Measurements from ENCODE around the gene SAMD3. TPM values are rescaled to one million over a fixed set of nuclear protein-coding genes. Genes with fewer than 3 reads are reported as not detected.
"Not testable (repeated sequence)": the region's sequence is repeated elsewhere in the genome, so short reads cannot be mapped to it uniquely, and the experiment has no call there.

Gene SAMD3
- total RNA-seq, 2 experiments from 2014 or later, result 51.0 to 52.6 TPM

DNA sequence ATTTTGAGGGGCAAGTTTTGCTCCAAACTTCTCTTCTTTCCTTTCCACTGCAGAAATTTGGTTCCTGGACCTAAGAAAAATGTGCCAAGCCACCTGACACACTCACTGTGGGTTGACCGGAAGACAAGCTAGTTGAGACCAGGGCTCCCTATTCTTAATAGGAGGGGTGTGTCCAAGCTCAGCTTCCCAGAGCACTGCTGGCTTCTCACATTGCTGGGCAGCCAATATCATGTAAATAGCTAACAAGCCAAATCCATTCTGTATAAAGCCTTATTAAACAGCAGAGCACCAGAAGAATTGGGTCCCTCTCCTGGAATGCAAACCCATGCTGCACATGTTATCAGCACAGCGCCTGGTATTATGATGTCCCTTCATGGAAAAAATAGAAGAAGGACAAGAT is 17.0 kb upstream of the SAMD3 start:
- DNase-seq (no peak), ATAC-seq (ENCODE audit: low read depth) (no peak)
- no peak overlapping the region for H3K27ac Mint-ChIP-seq
- no peaks in the 10 kb centered on the region for H3K27me3 Mint-ChIP-seq
- POLR2A ChIA-PET, result no interaction called here
- no peak overlapping the region for H3K4me3 Mint-ChIP-seq
- no peaks in the 10 kb centered on the region for H3K4me1 Mint-ChIP-seq
- H3K36me3 Mint-ChIP-seq, result peaks cover 2% of the 10 kb centered on the region
- H3K9me3 Mint-ChIP-seq, result no peaks in the 10 kb centered on the region

- Mint-ChIP-seq H3K4me1 (peaks cover 2% of the 10 kb centered on the region), H3K9me3 (peaks cover 5% of the 10 kb centered on the region), H3K4me3 (no peak overlapping the region), H3K27me3 (no peaks in the 10 kb centered on the region), H3K36me3 (no peaks in the 10 kb centered on the region), H3K27ac (no peak overlapping the region)
- ATAC-seq (ENCODE audit: low read depth), result no peak
- POLR2A ChIA-PET, result no interaction called here
- no peak for DNase-seq
Observed at GRCh38 chr6:130233330-130233729, 10.6 kb upstream of the SAMD3 start.

GRCh38 chr6:130230531-130230930 is 7.8 kb upstream of the SAMD3 start:
- ATAC-seq (ENCODE audit: low read depth); DNase-seq; H3K36me3 Mint-ChIP-seq; H3K9me3 Mint-ChIP-seq; H3K27ac Mint-ChIP-seq; H3K27me3 Mint-ChIP-seq; H3K4me1 Mint-ChIP-seq; POLR2A ChIA-PET; H3K4me3 Mint-ChIP-seq: not testable (repeated sequence)

- ATAC-seq (ENCODE audit: low read depth) (peak; percentile 86), DNase-seq (no peak)
- H3K27ac Mint-ChIP-seq, result peak overlapping the region; percentile 17
- peaks cover 8% of the 10 kb centered on the region for H3K36me3 Mint-ChIP-seq
- H3K27me3 Mint-ChIP-seq, result no peaks in the 10 kb centered on the region
- H3K4me3 Mint-ChIP-seq, result peak overlapping the region; percentile 15
- POLR2A ChIA-PET, result no interaction called here
- peaks cover 12% of the 10 kb centered on the region for H3K9me3 Mint-ChIP-seq
- peaks cover 2% of the 10 kb centered on the region for H3K4me1 Mint-ChIP-seq
Observed at GRCh38 chr6:130229645-130230044, 6.9 kb upstream of the SAMD3 start.

GRCh38 chr6:130223508-130223907 is 757 bp upstream of the SAMD3 start:
- peak; percentile 99 for ATAC-seq (ENCODE audit: low read depth)
- peak; percentile 66 for DNase-seq
- H3K4me3 Mint-ChIP-seq, result peak overlapping the region; percentile 71
- H3K9me3 Mint-ChIP-seq, result peaks cover 10% of the 10 kb centered on the region
- H3K27ac Mint-ChIP-seq, result peak overlapping the region; percentile 84
- POLR2A ChIA-PET, result interaction anchor here (1.0 to 1.5 kb wide), 5 partner anchors 9 to 92 kb away, joined by 4 to 8 read pairs (median 5); no protein-coding TSS in a partner anchor
- peaks cover 19% of the 10 kb centered on the region for H3K4me1 Mint-ChIP-seq
- peaks cover 18% of the 10 kb centered on the region for H3K36me3 Mint-ChIP-seq
- H3K27me3 Mint-ChIP-seq, result no peaks in the 10 kb centered on the region

- H3K27me3 Mint-ChIP-seq, result no peaks in the 10 kb centered on the region
- POLR2A ChIA-PET, result no interaction called here
- H3K4me3 Mint-ChIP-seq, result no peak overlapping the region
- H3K36me3 Mint-ChIP-seq, result peaks cover 28% of the 10 kb centered on the region
- peaks cover 4% of the 10 kb centered on the region for H3K9me3 Mint-ChIP-seq
- H3K27ac Mint-ChIP-seq, result no peak overlapping the region
- H3K4me1 Mint-ChIP-seq, result peaks cover 32% of the 10 kb centered on the region
- DNase-seq (no peak), ATAC-seq (ENCODE audit: low read depth) (no peak)
Observed at GRCh38 chr6:130218134-130218533, 4.6 kb downstream of the SAMD3 start.

- Mint-ChIP-seq H3K4me1 (peaks cover 35% of the 10 kb centered on the region), H3K27me3 (no peaks in the 10 kb centered on the region), H3K27ac (no peak overlapping the region), H3K4me3 (no peak overlapping the region), H3K36me3 (peaks cover 35% of the 10 kb centered on the region), H3K9me3 (peaks cover 4% of the 10 kb centered on the region)
- no peak for DNase-seq
- POLR2A ChIA-PET, result no interaction called here
- no peak for ATAC-seq (ENCODE audit: low read depth)
Observed at GRCh38 chr6:130216620-130217019, 6.1 kb downstream of the SAMD3 start.

DNA sequence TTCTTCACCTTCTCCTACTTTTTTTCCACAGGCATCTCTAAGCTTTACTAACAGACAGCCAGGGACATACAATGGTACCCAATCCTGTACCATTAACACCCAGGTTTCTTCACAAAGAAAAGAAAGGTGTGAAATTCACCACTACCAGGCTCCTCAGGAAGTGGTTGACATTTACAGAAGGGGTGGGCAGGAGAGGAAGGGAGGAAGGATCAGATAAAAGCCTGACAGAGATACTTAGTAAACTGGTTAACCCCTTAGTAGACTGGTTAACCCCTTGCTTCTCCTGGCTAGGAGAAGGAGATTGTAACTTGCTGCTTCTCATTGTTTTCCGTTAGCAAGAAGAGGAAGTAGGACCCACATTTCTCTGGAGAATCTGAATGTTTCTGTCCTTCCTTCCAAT is 7.2 kb downstream of the SAMD3 start:
- POLR2A ChIA-PET, result interaction anchor here (0.9 to 1.3 kb wide), 3 partner anchors 7 to 83 kb away, joined by 3 to 6 read pairs (median 4); partner anchors contain the start of gene SAMD3
- H3K4me1 Mint-ChIP-seq, result peaks cover 38% of the 10 kb centered on the region
- peak overlapping the region; percentile 79 for H3K27ac Mint-ChIP-seq
- peaks cover 40% of the 10 kb centered on the region for H3K36me3 Mint-ChIP-seq
- H3K9me3 Mint-ChIP-seq, result peaks cover 4% of the 10 kb centered on the region
- H3K4me3 Mint-ChIP-seq, result peak overlapping the region; percentile 78
- H3K27me3 Mint-ChIP-seq, result no peaks in the 10 kb centered on the region
- ATAC-seq (ENCODE audit: low read depth), result peak; percentile 95
- DNase-seq, result no peak

- H3K4me1 Mint-ChIP-seq, result peaks cover 35% of the 10 kb centered on the region
- no peaks in the 10 kb centered on the region for H3K27me3 Mint-ChIP-seq
- no peak for DNase-seq
- peaks cover 6% of the 10 kb centered on the region for H3K9me3 Mint-ChIP-seq
- peak overlapping the region; percentile 23 for H3K27ac Mint-ChIP-seq
- no peak for ATAC-seq (ENCODE audit: low read depth)
- peak overlapping the region; percentile 76 for H3K4me3 Mint-ChIP-seq
- POLR2A ChIA-PET, result interaction anchor here (0.5 to 1.4 kb wide), 3 partner anchors 11 to 96 kb away, joined by 3 to 5 read pairs (median 3); partner anchors contain the start of gene SAMD3
- H3K36me3 Mint-ChIP-seq, result peaks cover 53% of the 10 kb centered on the region
Observed at GRCh38 chr6:130212215-130212874, 10.4 kb downstream of the SAMD3 start.

GRCh38 chr6:130211691-130212090 is 11.1 kb downstream of the SAMD3 start:
- peak overlapping the region; percentile 5 for H3K27ac Mint-ChIP-seq
- peaks cover 6% of the 10 kb centered on the region for H3K9me3 Mint-ChIP-seq
- POLR2A ChIA-PET, result interaction anchor here (0.5 to 1.4 kb wide), 3 partner anchors 10 to 95 kb away, joined by 3 read pairs; no protein-coding TSS in a partner anchor
- no peak for DNase-seq
- H3K4me1 Mint-ChIP-seq, result peaks cover 33% of the 10 kb centered on the region
- no peaks in the 10 kb centered on the region for H3K27me3 Mint-ChIP-seq
- H3K36me3 Mint-ChIP-seq, result peaks cover 58% of the 10 kb centered on the region
- H3K4me3 Mint-ChIP-seq, result peak overlapping the region; percentile 76
- no peak for ATAC-seq (ENCODE audit: low read depth)

GRCh38 chr6:130207979-130208649 is 14.6 kb downstream of the SAMD3 start:
- H3K9me3 Mint-ChIP-seq, result peaks cover 9% of the 10 kb centered on the region
- ATAC-seq (ENCODE audit: low read depth) (no peak), DNase-seq (no peak)
- POLR2A ChIA-PET, result no interaction called here
- H3K27me3 Mint-ChIP-seq, result no peaks in the 10 kb centered on the region
- peaks cover 72% of the 10 kb centered on the region for H3K36me3 Mint-ChIP-seq
- H3K4me1 Mint-ChIP-seq, result peaks cover 23% of the 10 kb centered on the region
- H3K27ac Mint-ChIP-seq, result no peak overlapping the region
- H3K4me3 Mint-ChIP-seq, result no peak overlapping the region

- POLR2A ChIA-PET, result no interaction called here
- Mint-ChIP-seq H3K4me1 (peaks cover 14% of the 10 kb centered on the region), H3K4me3 (no peak overlapping the region), H3K9me3 (peaks cover 12% of the 10 kb centered on the region), H3K27me3 (no peaks in the 10 kb centered on the region), H3K36me3 (peaks cover 72% of the 10 kb centered on the region), H3K27ac (peak overlapping the region; percentile 24)
- DNase-seq (no peak), ATAC-seq (ENCODE audit: low read depth) (no peak)
Observed at GRCh38 chr6:130206479-130206878, 16.3 kb downstream of the SAMD3 start.

DNA sequence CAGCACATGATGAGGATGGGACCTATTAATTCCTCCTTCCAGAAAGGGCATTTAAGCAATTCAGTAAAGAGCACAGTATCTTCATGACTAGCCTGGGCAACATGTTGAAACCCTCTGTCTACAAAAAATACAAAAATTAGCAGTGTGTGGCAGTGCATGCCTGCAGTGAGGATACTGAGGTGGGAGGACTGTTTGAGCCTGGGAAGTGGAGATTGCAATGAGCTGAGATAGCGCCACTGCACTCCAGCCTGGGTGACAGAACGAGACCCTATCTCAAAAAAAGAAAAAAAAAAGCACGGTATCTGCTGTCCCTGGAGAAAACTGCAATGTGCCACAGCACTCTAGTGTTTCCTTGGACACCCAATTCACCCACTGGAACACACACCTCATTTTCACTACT is 18.4 kb downstream of the SAMD3 start:
- peaks cover 73% of the 10 kb centered on the region for H3K36me3 Mint-ChIP-seq
- POLR2A ChIA-PET, result no interaction called here
- peaks cover 8% of the 10 kb centered on the region for H3K4me1 Mint-ChIP-seq
- H3K4me3 Mint-ChIP-seq, result no peak overlapping the region
- H3K27me3 Mint-ChIP-seq, result no peaks in the 10 kb centered on the region
- ATAC-seq (ENCODE audit: low read depth) (no peak), DNase-seq (no peak)
- H3K27ac Mint-ChIP-seq, result no peak overlapping the region
- H3K9me3 Mint-ChIP-seq, result peaks cover 17% of the 10 kb centered on the region

DNA sequence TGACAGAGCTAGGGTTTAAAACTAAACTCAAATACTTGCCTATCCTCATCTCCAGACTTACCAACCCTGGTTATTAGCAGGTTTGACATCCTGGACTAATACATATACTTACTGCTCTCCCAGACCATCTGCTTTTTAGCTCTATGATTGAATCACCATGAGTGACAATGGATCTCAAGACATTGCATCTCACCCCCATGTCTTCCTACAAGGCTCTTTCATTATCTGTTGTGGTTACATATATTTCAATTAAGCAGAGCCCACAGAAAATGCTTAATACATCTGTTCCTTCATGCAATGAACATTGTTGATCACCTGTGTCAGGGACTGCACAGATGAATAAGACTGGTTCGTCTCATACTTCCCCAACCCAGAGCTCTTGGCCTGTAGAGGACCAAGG is 19.4 kb downstream of the SAMD3 start:
- ATAC-seq (ENCODE audit: low read depth) (no peak), DNase-seq (no peak)
- Mint-ChIP-seq H3K36me3 (peaks cover 69% of the 10 kb centered on the region), H3K27ac (no peak overlapping the region), H3K4me1 (peaks cover 8% of the 10 kb centered on the region), H3K27me3 (no peaks in the 10 kb centered on the region), H3K4me3 (no peak overlapping the region), H3K9me3 (peaks cover 17% of the 10 kb centered on the region)
- POLR2A ChIA-PET, result no interaction called here

All from activated naive CD8-positive, alpha-beta T cell treated with anti-CD3 and anti-CD28 coated beads, Interleukin-2, amount 10 ng/mL, durations not matched to agents 7 days and 5 days (primary cell).